OCI-LY3 (cell line): Measurements from ENCODE around the gene SHROOM3.

Experiments used
- H2AFZ ChIP-seq: fragments of 200-600, 300-600 bp; shearing (Covaris generic); 2 replicates; pipeline ENCODE4 v1.6.0; 2014; ENCODE audit warnings: antibody characterized with exemption, low read depth, low read length
- H3K27ac ChIP-seq: fragments of 200-600, 300-600 bp; sonication (generic); 2 replicates; pipeline ENCODE4 v1.5.1; 2014; ENCODE audit warnings: mild to moderate bottlenecking, low read length, moderate library complexity, mixed read lengths
- H3K27me3 ChIP-seq: fragments of 200-600, 300-600 bp; sonication (generic); 2 replicates; pipeline ENCODE4 v1.6.1; 2014; ENCODE audit warnings: low read depth, low read length, mixed read lengths
- H3K36me3 ChIP-seq: fragments of 200-600, 300-600 bp; sonication (generic); replicated peaks from 2 replicates; pipeline ENCODE3; 2014; ENCODE audit warnings: low read depth, low read length, mixed read lengths
- H3K4me1 ChIP-seq: fragments of 300-600, 200-600 bp; sonication (generic); 2 replicates; pipeline ENCODE4 v1.6.1; 2014; ENCODE audit warnings: low read length, mixed read lengths
- H3K4me2 ChIP-seq: fragments of 200-600, 300-600 bp; sonication (generic); 2 replicates; pipeline ENCODE4 v1.6.1; 2014; ENCODE audit warnings: low read length, mixed read lengths
- H3K4me3 ChIP-seq: fragments of 300-600, 200-600 bp; sonication (generic); 2 replicates; pipeline ENCODE4 v1.5.1; 2014; ENCODE audit warnings: antibody characterized with exemption, mild to moderate bottlenecking, low read length, moderate library complexity
- H3K79me2 ChIP-seq: fragments of 300-600, 200-600 bp; shearing (Covaris generic); 2 replicates; pipeline ENCODE4 v1.6.1; 2014; ENCODE audit warnings: mild to moderate bottlenecking, low read length, mixed read lengths
- H3K9ac ChIP-seq: fragments of 300-600, 200-600 bp; shearing (Covaris generic); 2 replicates; pipeline ENCODE4 v1.6.0; 2014; ENCODE audit warnings: mild to moderate bottlenecking, low read length, moderate library complexity
- H3K9me3 ChIP-seq: fragments of 200-600, 300-600 bp; shearing (Covaris generic); 2 replicates; pipeline ENCODE4 v1.6.1; 2014; ENCODE audit warnings: low read length, mixed read lengths; ENCODE audit not compliant: insufficient read depth
- H4K20me1 ChIP-seq: fragments of 200-600, 300-600 bp; sonication (generic); 2 replicates; pipeline ENCODE4 v1.6.1; 2016; ENCODE audit warnings: low read length, mixed read lengths; ENCODE audit not compliant: insufficient read depth
- CTCF ChIP-seq: fragments of 200-600, 300-600 bp; sonication (generic); IDR thresholded peaks from 2 replicates; pipeline ENCODE4 v1.5.1; 2014; ENCODE audit warnings: antibody characterized with exemption, low read length, low read depth
- EZH2phosphoT487 ChIP-seq: fragments of 200-600 bp; shearing (Covaris generic); IDR thresholded peaks from 2 replicates; pipeline ENCODE4 v1.6.1; 2018; ENCODE audit warnings: antibody characterized with exemption, mixed run types, low read depth

Gene SHROOM3

GRCh38 chr4:76527666-76528065 is 92.6 kb downstream of the SHROOM3 start:
- Histone ChIP-seq H3K9ac (no peak overlapping the region), H4K20me1 (no peaks in the 10 kb centered on the region), H3K9me3 (no peaks in the 10 kb centered on the region), H3K79me2 (no peaks in the 10 kb centered on the region), H3K36me3 (no peaks in the 10 kb centered on the region), H2AFZ (no peak overlapping the region), H3K4me2 (no peak overlapping the region), H3K4me1 (no peaks in the 10 kb centered on the region), H3K4me3 (no peak overlapping the region), H3K27ac (no peak overlapping the region), H3K27me3 (peaks cover 32% of the 10 kb centered on the region)
- no peak for TF ChIP-seq EZH2phosphoT487
- TF ChIP-seq CTCF: no peak

GRCh38 chr4:76531597-76531996 is 96.6 kb downstream of the SHROOM3 start:
- Histone ChIP-seq H4K20me1 (no peaks in the 10 kb centered on the region), H2AFZ (no peak overlapping the region), H3K36me3 (no peaks in the 10 kb centered on the region), H3K27ac (no peak overlapping the region), H3K79me2 (no peaks in the 10 kb centered on the region), H3K4me3 (no peak overlapping the region), H3K27me3 (peaks cover 28% of the 10 kb centered on the region), H3K9ac (no peak overlapping the region), H3K4me1 (no peaks in the 10 kb centered on the region), H3K4me2 (no peak overlapping the region), H3K9me3 (no peaks in the 10 kb centered on the region)
- no peak for TF ChIP-seq CTCF
- no peak for TF ChIP-seq EZH2phosphoT487

DNA sequence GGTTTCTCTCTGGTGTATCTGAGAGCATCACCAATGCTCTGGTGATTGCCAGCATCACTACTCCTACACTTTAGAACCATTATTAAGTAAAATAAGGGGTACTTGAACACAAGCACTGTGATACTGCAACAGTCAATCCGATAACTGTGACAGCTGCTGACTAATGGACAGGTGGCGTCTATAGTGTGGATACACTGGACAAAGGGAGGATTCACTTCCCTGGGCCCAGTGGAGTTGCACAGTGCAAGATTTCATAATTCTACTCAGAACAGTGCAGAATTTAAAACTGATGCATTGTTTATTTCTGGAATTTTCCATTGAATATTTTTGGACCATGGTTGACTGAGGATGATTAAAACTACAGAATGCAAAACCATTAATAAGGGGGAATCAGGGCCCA is 97.8 kb downstream of the SHROOM3 start:
- Histone ChIP-seq H3K36me3 (no peaks in the 10 kb centered on the region), H3K27me3 (peaks cover 22% of the 10 kb centered on the region), H3K79me2 (no peaks in the 10 kb centered on the region), H4K20me1 (no peaks in the 10 kb centered on the region), H2AFZ (no peak overlapping the region), H3K9ac (no peak overlapping the region), H3K4me1 (no peaks in the 10 kb centered on the region), H3K27ac (no peak overlapping the region), H3K4me2 (no peak overlapping the region), H3K4me3 (no peak overlapping the region), H3K9me3 (no peaks in the 10 kb centered on the region)
- no peak for TF ChIP-seq CTCF
- TF ChIP-seq EZH2phosphoT487: no peak

DNA sequence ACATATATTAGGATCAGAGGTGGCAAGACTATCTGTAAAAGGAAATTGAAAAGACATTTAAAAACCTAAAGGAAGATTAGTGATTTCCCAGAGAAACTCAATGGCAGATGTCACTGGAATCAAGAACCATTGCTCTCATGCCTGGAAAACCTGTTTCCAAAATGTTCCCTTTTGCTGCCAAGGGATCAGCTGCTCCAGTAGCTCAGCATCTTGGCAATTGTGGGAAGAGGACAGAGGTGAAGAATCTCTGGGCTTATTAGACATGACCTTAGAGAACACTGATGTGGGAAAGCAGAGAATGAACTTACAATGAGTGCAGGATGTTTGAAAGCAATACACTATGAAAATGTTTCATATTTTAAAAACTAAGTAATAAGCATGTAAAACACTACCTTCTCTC is 98.3 kb downstream of the SHROOM3 start:
- Histone ChIP-seq H3K9ac (no peak overlapping the region), H3K27ac (no peak overlapping the region), H3K79me2 (no peaks in the 10 kb centered on the region), H3K4me2 (no peak overlapping the region), H3K9me3 (no peaks in the 10 kb centered on the region), H3K36me3 (no peaks in the 10 kb centered on the region), H3K4me1 (no peaks in the 10 kb centered on the region), H3K4me3 (no peak overlapping the region), H3K27me3 (peaks cover 22% of the 10 kb centered on the region), H2AFZ (no peak overlapping the region), H4K20me1 (no peaks in the 10 kb centered on the region)
- TF ChIP-seq CTCF (no peak), EZH2phosphoT487 (no peak)
